Panc1 (cell line): Measurements from ENCODE around the gene MYLK2. TPM values are rescaled to one million over a fixed set of nuclear protein-coding genes. Genes with fewer than 3 reads are reported as not detected.
A peak's percentile ranks its signal among the peaks of the same experiment; 100 is the strongest.

Experiments
- ATAC-seq: fragments of 200-7000 bp; cut with Tn5 transposase; 2 replicates; pipeline ENCODE4 v1.9.1; 2020; ENCODE audit warnings: mild to moderate bottlenecking, moderate library complexity
- BruUV-seq: library from RNA; stranded (reverse); fragments of 400-500 nt; replicated peaks from 2 replicates; lab custom pipeline; 2021; lab: Mats Ljungman, UMichigan
- CTCF ChIA-PET: fragments of 300-600 bp; sonication (Branson Sonifier 250); formaldehyde crosslinking; loops from one replicate; lab custom pipeline; 2022; ENCODE audit warnings: antibody characterized with exemption; lab: Charles Lee
- POLR2A ChIA-PET: fragments of 300-600 bp; sonication (Branson Sonifier 250); formaldehyde crosslinking; loops from one replicate; lab custom pipeline; 2022; ENCODE audit warnings: antibody characterized with exemption; lab: Charles Lee
- DNase-seq: peaks from one replicate; pipeline ENCODE4 v3.0.0-alpha.2; 2010; ENCODE audit warnings: low read depth, low spot score
- H3K27ac ChIP-seq: 2 replicates; pipeline ENCODE4 v1.5.1; 2011; ENCODE audit warnings: mild to moderate bottlenecking, low read length, inconsistent platforms
- H3K27me3 ChIP-seq: fragments of 200-500 bp; sonication (Bioruptor generic); 2 replicates; pipeline ENCODE4 v1.6.0; 2014; ENCODE audit warnings: low read length, inconsistent platforms; ENCODE audit not compliant: control insufficient read depth, insufficient read depth
- H3K36me3 ChIP-seq: fragments of 200-500 bp; sonication (Bioruptor generic); 2 replicates; pipeline ENCODE4 v1.5.1; 2014; ENCODE audit warnings: inconsistent platforms, mild to moderate bottlenecking, low read length, moderate library complexity; ENCODE audit not compliant: control insufficient read depth, insufficient read depth
- H3K4me1 ChIP-seq: 2 replicates; pipeline ENCODE4 v1.5.1; 2011; ENCODE audit warnings: inconsistent platforms, mild to moderate bottlenecking, low read length, moderate library complexity; ENCODE audit not compliant: control insufficient read depth, insufficient read depth
- H3K4me3 ChIP-seq, 2 experiments: 2 replicates each; pipeline ENCODE4 v1.5.1; 2011 to 2012; ENCODE audit warnings: low read depth in 2 of 2, low read length in 2 of 2, mild to moderate bottlenecking in 2 of 2, inconsistent platforms in 1 of 2, moderate library complexity in 1 of 2
- H3K9me3 ChIP-seq: fragments of 200-500 bp; sonication (Bioruptor generic); 2 replicates; pipeline ENCODE4 v1.5.1; 2014; ENCODE audit warnings: low read depth, mild to moderate bottlenecking, inconsistent platforms, low read length, moderate library complexity; ENCODE audit not compliant: control insufficient read depth, insufficient read depth
- CTCF ChIP-seq: fragments of 450-650 bp; IDR thresholded peaks from 2 replicates; pipeline ENCODE4 v1.5.1; 2017; ENCODE audit warnings: mild to moderate bottlenecking
- POLR2AphosphoS5 ChIP-seq: IDR thresholded peaks from 2 replicates; pipeline ENCODE4 v1.6.1; 2012; ENCODE audit warnings: mild to moderate bottlenecking, low read depth, low read length, moderate library complexity
- REST ChIP-seq, 2 experiments: IDR thresholded peaks; 2 replicates each; pipeline ENCODE4 v1.6.1; 2011 to 2012; ENCODE audit warnings: low read depth in 2 of 2, control low read depth in 1 of 2, low read length in 1 of 2, mild to moderate bottlenecking in 1 of 2, moderate library complexity in 1 of 2; ENCODE audit not compliant: insufficient read depth in 1 of 2
- SIN3A ChIP-seq: IDR thresholded peaks from 2 replicates; pipeline ENCODE4 v1.6.1; 2012; ENCODE audit warnings: low read depth, mild to moderate bottlenecking, low read length, moderate library complexity, borderline replicate concordance; ENCODE audit not compliant: insufficient read depth
- TCF7L2 ChIP-seq: IDR thresholded peaks from 2 replicates; pipeline ENCODE4 v1.6.1; 2011; ENCODE audit warnings: mild to moderate bottlenecking, low read depth, low read length, inconsistent platforms
- in situ Hi-C: cut with HindIII; loops from 2 replicates; pipeline ENCODE4 v1.10.0; 2016; ENCODE audit warnings: low sequenced_read_pairs, low pct_unique_long_range_greater_than_20kb
- intact Hi-C: fragments of 100-400 bp; cut with micrococcal nuclease; formaldehyde crosslinking; loops from one replicate; pipeline ENCODE4 v1.10.0; 2022; ENCODE audit not compliant: unreplicated experiment
- total RNA-seq: library from RNA; stranded (reverse); gene quantifications from one replicate; pipeline ENCODE4 v1.2.1, GENCODE V29; 2021; ENCODE audit not compliant: unreplicated experiment

MYLK2 gene
- total RNA-seq, 1 experiment from 2014 or later = 0.87 TPM

GRCh38 chr20:31849306-31849930 lies 30.3 kb downstream of the MYLK2 start:
- POLR2A ChIA-PET = no interaction called here
- ATAC-seq (no peak), DNase-seq (no peak)
- Histone ChIP-seq H3K36me3 (no peaks in the 10 kb centered on the region), H3K27ac (no peak overlapping the region), H3K4me1 (peaks cover 16% of the 10 kb centered on the region), H3K27me3 (no peaks in the 10 kb centered on the region), H3K4me3 (no peak overlapping the region), H3K9me3 (no peaks in the 10 kb centered on the region)
- in situ Hi-C loops = no loop called here
- BruUV-seq = no TSS peak
- intact Hi-C loops = no loop called here
- CTCF ChIA-PET = interaction anchor here (3.8 kb wide), 1 partner anchor 12 kb away, joined by 18 read pairs; no protein-coding TSS in a partner anchor
- TF ChIP-seq CTCF (no peak), REST (IDR thresholded peaks at IDR 0.05; ENCODE audit: insufficient read depth in 1 of 2, low read depth in 2 of 2, low read length in 1 of 2) (no peak), SIN3A (no peak), POLR2AphosphoS5 (no peak), TCF7L2 (no peak)

GRCh38 chr20:31851240-31851955 lies 32.2 kb downstream of the MYLK2 start:
- no peaks in the 10 kb centered on the region for H3K9me3 ChIP-seq
- no peak for TF ChIP-seq CTCF
- no peak for TF ChIP-seq SIN3A
- TF ChIP-seq POLR2AphosphoS5 = no peak
- no peak for TF ChIP-seq REST (IDR thresholded peaks at IDR 0.05; ENCODE audit: insufficient read depth in 1 of 2, low read depth in 2 of 2, low read length in 1 of 2)
- no peak for TF ChIP-seq TCF7L2
- H3K36me3 ChIP-seq = no peaks in the 10 kb centered on the region
- DNase-seq (no peak), ATAC-seq (peak; percentile 24)
- ChIA-PET CTCF (interaction anchor here (0.6 to 3.8 kb wide), 13 partner anchors 14 to 184 kb away, joined by 3 to 25 read pairs (median 4); partner anchors contain the start of gene PDRG1), POLR2A (interaction anchor here (0.5 to 0.8 kb wide), 4 partner anchors 9 to 259 kb away, joined by 3 to 5 read pairs (median 3); partner anchors contain the start of gene TM9SF4)
- H3K4me3 ChIP-seq = no peak overlapping the region
- peaks cover 6% of the 10 kb centered on the region; the same call in 1 of the 2 replicates for H3K4me1 ChIP-seq
- no peaks in the 10 kb centered on the region for H3K27me3 ChIP-seq
- H3K27ac ChIP-seq = no peak overlapping the region
- no TSS peak for BruUV-seq
- intact Hi-C loops (no loop called here), in situ Hi-C loops (no loop called here)
